HEK293T (cell line): ENCODE data around the gene TK2.

Source experiments
- CTCF ChIA-PET: fragments of 350-600 bp; formaldehyde crosslinking; extraction: SDS; loops from one replicate; lab custom pipeline; 2021; ENCODE audit warnings: antibody characterized with exemption, inconsistent platforms; lab: Yijun Ruan, JAX
- POLR2A ChIA-PET: fragments of 350-600 bp; formaldehyde crosslinking; extraction: SDS; loops from one replicate; lab custom pipeline; 2020; ENCODE audit warnings: antibody characterized with exemption, inconsistent platforms; lab: Yijun Ruan, JAX
- DNase-seq: peaks from one replicate; pipeline ENCODE4 v3.0.0; 2012; ENCODE audit warnings: mixed read lengths; ENCODE audit errors: extremely low spot score
- ARNT ChIP-seq: fragments of 450-650 bp; IDR thresholded peaks from 2 replicates; pipeline ENCODE4 v1.6.1; 2017; ENCODE audit warnings: mild to moderate bottlenecking
- BHLHE40 ChIP-seq: fragments of 450-650 bp; IDR thresholded peaks from 2 replicates; pipeline ENCODE4 v1.6.1; 2016; ENCODE audit warnings: mild to moderate bottlenecking, moderate library complexity, borderline replicate concordance
- CTBP1 ChIP-seq: fragments of 450-650 bp; IDR thresholded peaks from 2 replicates; pipeline ENCODE4 v1.6.1; 2016; ENCODE audit warnings: borderline replicate concordance
- ELF4 ChIP-seq: fragments of 450-650 bp; IDR thresholded peaks from 2 replicates; pipeline ENCODE4 v1.6.1; 2017; ENCODE audit warnings: antibody characterized with exemption
- FOXA1 ChIP-seq: fragments of 450-650 bp; IDR thresholded peaks from 2 replicates; pipeline ENCODE4 v1.6.1; 2016; ENCODE audit warnings: mild to moderate bottlenecking
- FOXK2 ChIP-seq: fragments of 450-650 bp; IDR thresholded peaks from 2 replicates; pipeline ENCODE4 v1.6.1; 2016; ENCODE audit warnings: mild to moderate bottlenecking
- FOXM1 ChIP-seq: fragments of 450-650 bp; IDR thresholded peaks from 2 replicates; pipeline ENCODE4 v1.6.1; 2017; ENCODE audit warnings: mild to moderate bottlenecking, borderline replicate concordance
- HDGF ChIP-seq: fragments of 450-650 bp; IDR thresholded peaks from 2 replicates; pipeline ENCODE4 v1.6.1; 2017; ENCODE audit warnings: antibody characterized with exemption, borderline replicate concordance
- L3MBTL2 ChIP-seq: fragments of 450-650 bp; conservative IDR thresholded peaks from 2 replicates; pipeline ENCODE4 v1.6.1; 2016; ENCODE audit warnings: mild to moderate bottlenecking
- LEF1 ChIP-seq: fragments of 450-650 bp; IDR thresholded peaks from 2 replicates; pipeline ENCODE4 v1.6.1; 2017; ENCODE audit warnings: mild to moderate bottlenecking, borderline replicate concordance
- NFRKB ChIP-seq: fragments of 450-650 bp; IDR thresholded peaks from 2 replicates; pipeline ENCODE4 v1.6.1; 2016; ENCODE audit warnings: mild to moderate bottlenecking, moderate library complexity
- PKNOX1 ChIP-seq: fragments of 450-650 bp; IDR thresholded peaks from 2 replicates; pipeline ENCODE4 v1.6.1; 2016
- SP1 ChIP-seq: fragments of 450-650 bp; IDR thresholded peaks from 2 replicates; pipeline ENCODE4 v1.6.1; 2017
- SUZ12 ChIP-seq: fragments of 450-650 bp; IDR thresholded peaks from 2 replicates; pipeline ENCODE4 v1.6.1; 2016; ENCODE audit warnings: mild to moderate bottlenecking
- TARDBP ChIP-seq: fragments of 450-650 bp; IDR thresholded peaks from 2 replicates; pipeline ENCODE4 v1.6.1; 2016
- ZNF384 ChIP-seq: fragments of 450-650 bp; IDR thresholded peaks from 2 replicates; pipeline ENCODE4 v1.6.1; 2016

TK2 gene

GRCh38 chr16:66486199-66486772 is 63.6 kb downstream of the TK2 start:
- TF ChIP-seq FOXK2 (no peak), SP1 (no peak), TARDBP (no peak), PKNOX1 (no peak), ELF4 (no peak), LEF1 (no peak), FOXM1 (no peak), FOXA1 (no peak), BHLHE40 (no peak), NFRKB (no peak), ZNF384 (no peak), CTBP1 (no peak), L3MBTL2 (no peak), SUZ12 (no peak), ARNT (no peak), HDGF (no peak)
- no peak for DNase-seq
- ChIA-PET CTCF (no interaction called here), POLR2A (no interaction called here)

- POLR2A ChIA-PET, result no interaction called here
- DNase-seq, result no peak
- CTCF ChIA-PET, result interaction anchor here (1.2 kb wide), 1 partner anchor 78 kb away, joined by 6 read pairs; no protein-coding TSS in a partner anchor
- TF ChIP-seq L3MBTL2, result no peak
- TF ChIP-seq LEF1, result no peak
- TF ChIP-seq CTBP1, result no peak
- TF ChIP-seq SP1, result no peak
- TF ChIP-seq TARDBP, result no peak
- TF ChIP-seq ARNT, result no peak
- TF ChIP-seq ELF4, result no peak
- no peak for TF ChIP-seq FOXA1
- TF ChIP-seq FOXK2, result no peak
- no peak for TF ChIP-seq SUZ12
- no peak for TF ChIP-seq FOXM1
- no peak for TF ChIP-seq BHLHE40
- no peak for TF ChIP-seq ZNF384
- TF ChIP-seq PKNOX1, result no peak
- TF ChIP-seq NFRKB, result no peak
- no peak for TF ChIP-seq HDGF
Measured at GRCh38 chr16:66485376-66485775, 64.5 kb downstream of the TK2 start.

- DNase-seq, result no peak
- TF ChIP-seq PKNOX1 (no peak), L3MBTL2 (no peak), FOXK2 (no peak), SUZ12 (no peak), FOXM1 (no peak), ZNF384 (no peak), ELF4 (no peak), LEF1 (no peak)
- POLR2A ChIA-PET, result no interaction called here
- CTCF ChIA-PET, result interaction anchor here (0.6 to 1.2 kb wide), 3 partner anchors 39 to 142 kb away, joined by 3 to 6 read pairs (median 3); no protein-coding TSS in a partner anchor
Measured at GRCh38 chr16:66484453-66485213, 65.3 kb downstream of the TK2 start.

- DNase-seq, result peak; percentile 89
- POLR2A ChIA-PET, result no interaction called here
- TF ChIP-seq ELF4 (no peak), NFRKB (no peak), ARNT (no peak)
- CTCF ChIA-PET, result interaction anchor here (0.6 to 1.1 kb wide), 4 partner anchors 9 to 142 kb away, joined by 3 read pairs; no protein-coding TSS in a partner anchor
Measured at GRCh38 chr16:66483689-66484452, 66.1 kb downstream of the TK2 start.

- POLR2A ChIA-PET, result no interaction called here
- no peak for DNase-seq
- CTCF ChIA-PET, result no interaction called here
- no peak for TF ChIP-seq NFRKB
- TF ChIP-seq CTBP1, result no peak
- TF ChIP-seq PKNOX1, result no peak
- no peak for TF ChIP-seq FOXM1
- TF ChIP-seq ARNT, result no peak
- TF ChIP-seq ZNF384, result no peak
- TF ChIP-seq L3MBTL2, result no peak
- TF ChIP-seq SUZ12, result no peak
- no peak for TF ChIP-seq SP1
- TF ChIP-seq FOXA1, result no peak
- TF ChIP-seq LEF1, result no peak
Measured at GRCh38 chr16:66481943-66482390, 68.0 kb downstream of the TK2 start.
